HCT116 (cell line): Measurements from ENCODE around the gene DEXI. TPM values are rescaled to one million over a fixed set of nuclear protein-coding genes. Genes with fewer than 3 reads are reported as not detected.

ENCODE experiments used
- ATAC-seq: fragments of 200-7000 bp; cut with Tn5 transposase; 2 replicates; pipeline ENCODE4 v1.9.1; 2020; ENCODE audit warnings: mild to moderate bottlenecking, moderate library complexity
- BruUV-seq: library from RNA; stranded (reverse); fragments of 400-500 nt; replicated peaks from 2 replicates; lab custom pipeline; 2021; lab: Mats Ljungman, UMichigan
- CTCF ChIA-PET: fragments of 300-600 bp; sonication (Branson Sonifier 250); formaldehyde crosslinking; loops from one replicate; lab custom pipeline; 2021; ENCODE audit warnings: antibody characterized with exemption; lab: Charles Lee
- POLR2A ChIA-PET: fragments of 300-600, 350-600 bp; sonication (Branson Sonifier 250); formaldehyde crosslinking; loops from one replicate; lab custom pipeline; 2021; ENCODE audit warnings: antibody characterized with exemption; lab: Charles Lee
- RAD21 ChIA-PET, 2 experiments: fragments of 300-600 bp; sonication (Branson Sonifier 250); formaldehyde crosslinking; loops; one replicate each; lab custom pipeline; 2023; ENCODE audit warnings: low total read pairs in 2 of 2; ENCODE audit not compliant: uncharacterized antibody in 2 of 2, unreplicated experiment in 2 of 2, low non-redundant PET in 1 of 2; lab: Charles Lee
- DNase-seq: peaks from one replicate; pipeline ENCODE4 v3.0.0-alpha.2; 2010; ENCODE audit warnings: low read depth, low spot score
- H2AFZ ChIP-seq: fragments of 200-600 bp; shearing (Covaris generic), sonication (generic); 2 replicates; pipeline ENCODE4 v1.6.1; 2017; ENCODE audit warnings: low read depth, mixed run types, mixed read lengths, antibody characterized with exemption, low read length; ENCODE audit not compliant: poor library complexity, severe bottlenecking
- H3K27ac ChIP-seq: 2 replicates; pipeline ENCODE4 v1.5.1; 2012; ENCODE audit warnings: low read depth, low read length
- H3K27me3 ChIP-seq: fragments of 200-600 bp; sonication (generic); 2 replicates; pipeline ENCODE4 v1.6.1; 2016; ENCODE audit warnings: mixed run types, low read length, mixed read lengths; ENCODE audit not compliant: insufficient read depth
- H3K36me3 ChIP-seq, 2 experiments: fragments of 200-500 bp in 1 of 2; fragments of 200-600 bp in 1 of 2; sonication (Bioruptor generic) in 1 of 2; sonication (generic) in 1 of 2; 2 replicates each; pipeline versions ENCODE4 v1.5.1 to v1.6.1; 2014 to 2016; ENCODE audit warnings: low read length in 2 of 2, inconsistent platforms in 1 of 2, mixed read lengths in 1 of 2, mixed run types in 1 of 2; ENCODE audit not compliant: insufficient read depth in 2 of 2, control insufficient read depth in 1 of 2
- H3K4me1 ChIP-seq, 2 experiments: fragments of 200-600 bp in 1 of 2; sonication (generic) in 1 of 2; 2 replicates each; pipeline versions ENCODE4 v1.5.1 to v1.6.1; 2012 to 2017; ENCODE audit warnings: low read length in 2 of 2, inconsistent platforms in 1 of 2, mild to moderate bottlenecking in 1 of 2, mixed read lengths in 1 of 2, mixed run types in 1 of 2, moderate library complexity in 1 of 2; ENCODE audit not compliant: insufficient read depth in 2 of 2, control insufficient read depth in 1 of 2
- H3K4me2 ChIP-seq: fragments of 200-600 bp; sonication (generic); 2 replicates; pipeline ENCODE4 v1.6.1; 2017; ENCODE audit warnings: mixed run types, low read length, mixed read lengths
- H3K4me3 ChIP-seq, 2 experiments: fragments of 200-600 bp in 1 of 2; sonication (generic) in 1 of 2; replicated peaks in 1 of 2; 2 replicates each; pipeline ENCODE4 v1.5.1; 2011 to 2016; ENCODE audit warnings: low read length in 2 of 2, control low read depth in 1 of 2, low read depth in 1 of 2, mild to moderate bottlenecking in 1 of 2, mixed read lengths in 1 of 2, mixed run types in 1 of 2
- H3K79me2 ChIP-seq: fragments of 200-600 bp; sonication (generic); 2 replicates; pipeline ENCODE4 v1.6.1; 2017; ENCODE audit warnings: mild to moderate bottlenecking, mixed run types, low read length, moderate library complexity, mixed read lengths; ENCODE audit not compliant: insufficient read depth
- H3K9ac ChIP-seq: fragments of 200-600 bp; sonication (generic); 2 replicates; pipeline ENCODE4 v1.6.1; 2016; ENCODE audit warnings: low read length, mixed read lengths
- H3K9me2 ChIP-seq: fragments of 200-600 bp; sonication (generic), shearing (Covaris generic); 2 replicates; pipeline ENCODE4 v1.6.1; 2017; ENCODE audit warnings: mixed run types, mild to moderate bottlenecking, moderate library complexity; ENCODE audit not compliant: insufficient read depth
- H3K9me3 ChIP-seq, 2 experiments: fragments of 200-500 bp in 1 of 2; fragments of 200-600 bp in 1 of 2; sonication (Bioruptor generic) in 1 of 2; sonication (generic) in 1 of 2; 2 replicates each; pipeline ENCODE4 v1.6.1; 2014 to 2017; ENCODE audit warnings: low read length in 2 of 2, mixed read lengths in 2 of 2, inconsistent platforms in 1 of 2, low read depth in 1 of 2, mild to moderate bottlenecking in 1 of 2, mixed run types in 1 of 2, moderate library complexity in 1 of 2; ENCODE audit not compliant: control insufficient read depth in 1 of 2, insufficient read depth in 1 of 2
- H4K20me1 ChIP-seq: fragments of 200-600 bp; sonication (generic), shearing (Covaris generic); 2 replicates; pipeline ENCODE4 v1.6.1; 2017; ENCODE audit warnings: mixed run types, mild to moderate bottlenecking, moderate library complexity; ENCODE audit not compliant: insufficient read depth
- CEBPB ChIP-seq: IDR thresholded peaks from 2 replicates; pipeline ENCODE4 v1.6.1; 2012; ENCODE audit warnings: low read depth
- EGR1 ChIP-seq: IDR thresholded peaks from 2 replicates; pipeline ENCODE4 v1.6.1; 2012; ENCODE audit warnings: low read depth
- ELF1 ChIP-seq: IDR thresholded peaks from 2 replicates; pipeline ENCODE4 v1.6.1; 2012; ENCODE audit warnings: low read depth, borderline replicate concordance
- EZH2 ChIP-seq: fragments of 200-600 bp; sonication (generic); IDR thresholded peaks from 2 replicates; pipeline ENCODE4 v1.6.1; 2017; ENCODE audit warnings: antibody characterized with exemption, mixed run types
- JUND ChIP-seq: IDR thresholded peaks from 2 replicates; pipeline ENCODE4 v1.6.1; 2012
- POLR2A ChIP-seq: IDR thresholded peaks from 2 replicates; pipeline ENCODE4 v1.7.0; 2011; ENCODE audit warnings: borderline replicate concordance; ENCODE audit not compliant: insufficient read depth, insufficient read length; ENCODE audit errors: extremely low read depth
- RAD21 ChIP-seq: IDR thresholded peaks from 2 replicates; pipeline ENCODE4 v1.6.1; 2012; ENCODE audit warnings: low read depth, mild to moderate bottlenecking
- SIN3A ChIP-seq: IDR thresholded peaks from 2 replicates; pipeline ENCODE4 v1.6.1; 2012; ENCODE audit warnings: low read depth
- SP1 ChIP-seq: IDR thresholded peaks from 2 replicates; pipeline ENCODE4 v1.6.1; 2012; ENCODE audit warnings: low read depth
- SRF ChIP-seq: IDR thresholded peaks from 2 replicates; pipeline ENCODE4 v1.6.1; 2012; ENCODE audit warnings: low read depth
- YY1 ChIP-seq: IDR thresholded peaks from 2 replicates; pipeline ENCODE4 v1.6.1; 2011; ENCODE audit warnings: low read length, low read depth, moderate library complexity, mild to moderate bottlenecking; ENCODE audit not compliant: insufficient replicate concordance; ENCODE audit errors: extremely low read depth
- ZFX ChIP-seq: fragments of 450-650 bp; IDR thresholded peaks from 2 replicates; pipeline ENCODE4 v1.6.1; 2017
- ZNF274 ChIP-seq: fragments of 200-500 bp; sonication (Bioruptor generic); IDR thresholded peaks from 2 replicates; pipeline ENCODE4 v1.6.1; 2014; ENCODE audit warnings: mild to moderate bottlenecking, low read depth, low read length, inconsistent platforms
- intact Hi-C: fragments of 100-400 bp; cut with micrococcal nuclease; formaldehyde crosslinking; loops from 2 replicates; pipeline ENCODE4 v1.10.0; 2022
- total RNA-seq: library from RNA; stranded (reverse); gene quantifications from one replicate; pipeline ENCODE4 v1.2.1, GENCODE V29; 2021; ENCODE audit not compliant: unreplicated experiment
- TF ChIP-seq, protein P1 (sequence below), 3 experiments: fragments of 200-600 bp in 1 of 3; sonication (generic) in 1 of 3; IDR thresholded peaks in 2 of 3; conservative IDR thresholded peaks in 1 of 3; 2 replicates each; pipeline ENCODE4 v1.5.1; 2012 to 2017; ENCODE audit warnings: low read depth in 2 of 3, low read length in 2 of 3, antibody characterized with exemption in 1 of 3, borderline replicate concordance in 1 of 3, control low read depth in 1 of 3, mild to moderate bottlenecking in 1 of 3, mixed read lengths in 1 of 3, mixed run types in 1 of 3, moderate library complexity in 1 of 3; ENCODE audit not compliant: insufficient read depth in 1 of 3
- TF ChIP-seq, protein P2 (sequence below): IDR thresholded peaks from 2 replicates; pipeline ENCODE4 v1.6.1; 2012
- TF ChIP-seq, protein P3 (sequence below): IDR thresholded peaks from 2 replicates; pipeline ENCODE4 v1.6.1; 2012

DEXI gene
- total RNA-seq, 1 experiment from 2014 or later: 37.8 TPM

DNA sequence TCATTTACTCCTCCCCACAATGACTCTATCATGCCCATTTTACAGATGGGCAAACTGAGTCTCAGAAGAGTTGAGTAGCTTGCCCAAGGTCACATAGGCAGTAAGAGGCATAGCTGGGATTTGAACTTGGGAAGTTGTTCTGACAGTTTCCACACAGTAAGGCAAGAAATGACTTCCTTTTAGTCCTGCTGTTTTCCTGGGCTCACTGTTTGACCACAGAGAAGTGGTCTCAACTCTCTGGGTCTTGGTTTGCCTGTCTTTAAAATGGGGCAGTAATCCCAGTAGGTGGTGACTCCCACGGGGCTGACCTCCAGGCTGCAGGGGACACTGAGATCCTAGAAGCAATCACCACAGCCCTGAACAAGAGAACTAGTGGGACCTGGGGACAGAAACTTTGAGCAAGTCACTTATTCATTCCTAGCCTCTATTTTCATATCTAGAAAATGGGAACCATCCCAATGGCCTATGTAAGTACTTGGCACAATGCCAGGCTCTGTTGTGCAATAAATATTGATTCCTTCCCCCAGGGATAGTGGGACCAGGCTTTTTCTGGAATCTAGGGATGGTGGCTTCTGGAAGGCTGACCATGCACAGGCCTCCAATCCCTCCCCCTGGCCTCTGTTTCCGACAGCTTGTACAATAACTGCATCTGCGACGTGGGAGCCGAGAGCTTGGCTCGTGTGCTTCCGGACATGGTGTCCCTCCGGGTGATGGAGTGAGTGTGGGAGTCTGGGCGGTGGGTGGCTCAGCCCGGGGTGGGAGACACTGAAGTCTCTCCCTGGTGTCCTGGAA is 20.5 kb downstream of the DEXI start:
- POLR2A ChIA-PET: interaction anchor here (0.6 kb wide), 1 partner anchor 151 kb away, joined by 5 read pairs; no protein-coding TSS in a partner anchor

DNA sequence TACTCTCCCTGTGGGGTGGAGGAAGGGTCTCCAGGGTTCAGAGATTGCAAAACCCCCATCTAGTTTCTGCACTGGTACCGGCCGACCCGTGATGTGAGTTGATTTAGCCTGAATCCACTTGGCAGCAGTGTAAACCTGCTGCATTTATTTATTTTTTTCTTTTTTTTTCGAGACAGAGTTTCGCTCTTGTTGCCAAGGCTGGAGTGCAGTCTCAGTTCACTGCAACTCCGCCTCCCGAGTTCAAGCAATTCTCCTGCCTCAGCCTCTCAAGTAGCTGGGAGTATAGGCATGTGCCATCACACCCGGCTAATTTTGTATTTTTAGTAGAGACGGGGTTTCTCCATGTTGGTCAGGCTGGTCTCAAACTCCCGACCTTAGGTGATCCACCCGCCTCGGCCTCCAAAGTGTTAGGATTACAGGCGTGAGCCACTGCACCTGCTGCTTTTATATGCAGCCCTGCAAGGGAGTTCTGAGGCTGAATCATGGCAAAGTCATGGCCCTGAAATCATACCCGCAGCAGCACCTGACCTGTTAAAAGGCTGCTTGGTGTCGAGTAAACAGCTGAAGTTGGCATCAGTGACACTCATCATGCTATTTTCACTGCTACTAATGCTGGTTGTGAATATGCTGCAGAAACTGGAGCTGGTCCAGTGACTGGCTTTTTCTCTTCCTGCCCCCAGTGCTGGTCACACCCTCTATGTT is 21.4 kb downstream of the DEXI start:
- ChIA-PET CTCF (no interaction called here), RAD21 (no interaction called here)
- no peak for ATAC-seq

More for the DNA sequence above, 20.5 kb downstream of the DEXI start:
- intact Hi-C loops: no loop called here
- no TSS peak for BruUV-seq
- no peak overlapping the region for H3K27ac ChIP-seq
- no peak for DNase-seq
- peaks cover 7 to 34% of the 10 kb centered on the region in 2 experiments; a peak in 3 of 4 replicates for H3K4me1 ChIP-seq
- peaks cover 3 to 5% of the 10 kb centered on the region in 2 experiments; a peak in 2 of 4 replicates for H3K36me3 ChIP-seq
- H3K9ac ChIP-seq: no peak overlapping the region
- H3K9me2 ChIP-seq: no peaks in the 10 kb centered on the region
- no peaks in the 10 kb centered on the region for H3K27me3 ChIP-seq
- no peak overlapping the region for H3K4me3 ChIP-seq
- no peaks in the 10 kb centered on the region for H3K79me2 ChIP-seq
- CTCF ChIA-PET: no interaction called here
- no peak for ATAC-seq
- RAD21 ChIA-PET: no interaction called here
- no peak for TF ChIP-seq SIN3A
- TF ChIP-seq, all 23 proteins: peak for 0
- H3K4me2 ChIP-seq: peak overlapping the region; percentile 37
- no peaks in the 10 kb centered on the region for H3K9me3 ChIP-seq
- no peaks in the 10 kb centered on the region for H4K20me1 ChIP-seq
- H2AFZ ChIP-seq: no peak overlapping the region

More for the DNA sequence above, 21.4 kb downstream of the DEXI start:
- Histone ChIP-seq H3K27me3 (no peaks in the 10 kb centered on the region), H3K9me2 (no peaks in the 10 kb centered on the region), H4K20me1 (no peaks in the 10 kb centered on the region), H3K4me2 (no peak overlapping the region), H3K4me1 (peaks cover 7 to 34% of the 10 kb centered on the region in 2 experiments; a peak in 3 of 4 replicates), H3K9me3 (no peaks in the 10 kb centered on the region), H3K36me3 (peaks cover 3 to 4% of the 10 kb centered on the region in 2 experiments; a peak in 2 of 4 replicates), H3K79me2 (no peaks in the 10 kb centered on the region), H2AFZ (no peak overlapping the region), H3K9ac (no peak overlapping the region), H3K4me3 (no peak overlapping the region), H3K27ac (no peak overlapping the region)
- intact Hi-C loops: no loop called here
- POLR2A ChIA-PET: interaction anchor here (0.6 kb wide), 1 partner anchor 150 kb away, joined by 5 read pairs; no protein-coding TSS in a partner anchor
- TF ChIP-seq ZNF274: no peak
- TF ChIP-seq, protein P1, sequence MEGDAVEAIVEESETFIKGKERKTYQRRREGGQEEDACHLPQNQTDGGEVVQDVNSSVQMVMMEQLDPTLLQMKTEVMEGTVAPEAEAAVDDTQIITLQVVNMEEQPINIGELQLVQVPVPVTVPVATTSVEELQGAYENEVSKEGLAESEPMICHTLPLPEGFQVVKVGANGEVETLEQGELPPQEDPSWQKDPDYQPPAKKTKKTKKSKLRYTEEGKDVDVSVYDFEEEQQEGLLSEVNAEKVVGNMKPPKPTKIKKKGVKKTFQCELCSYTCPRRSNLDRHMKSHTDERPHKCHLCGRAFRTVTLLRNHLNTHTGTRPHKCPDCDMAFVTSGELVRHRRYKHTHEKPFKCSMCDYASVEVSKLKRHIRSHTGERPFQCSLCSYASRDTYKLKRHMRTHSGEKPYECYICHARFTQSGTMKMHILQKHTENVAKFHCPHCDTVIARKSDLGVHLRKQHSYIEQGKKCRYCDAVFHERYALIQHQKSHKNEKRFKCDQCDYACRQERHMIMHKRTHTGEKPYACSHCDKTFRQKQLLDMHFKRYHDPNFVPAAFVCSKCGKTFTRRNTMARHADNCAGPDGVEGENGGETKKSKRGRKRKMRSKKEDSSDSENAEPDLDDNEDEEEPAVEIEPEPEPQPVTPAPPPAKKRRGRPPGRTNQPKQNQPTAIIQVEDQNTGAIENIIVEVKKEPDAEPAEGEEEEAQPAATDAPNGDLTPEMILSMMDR (IDR thresholded peaks at IDR 0.05 in 2 of 3, conservative IDR thresholded peaks at IDR 0.05 in 1 of 3; ENCODE audit: borderline replicate concordance in 1 of 3, insufficient read depth in 1 of 3, low read depth in 2 of 3, low read length in 2 of 3): no peak
- no peak for TF ChIP-seq YY1
- TF ChIP-seq ELF1: no peak
- TF ChIP-seq EZH2: no peak
- TF ChIP-seq SP1: no peak
- TF ChIP-seq, protein P2, sequence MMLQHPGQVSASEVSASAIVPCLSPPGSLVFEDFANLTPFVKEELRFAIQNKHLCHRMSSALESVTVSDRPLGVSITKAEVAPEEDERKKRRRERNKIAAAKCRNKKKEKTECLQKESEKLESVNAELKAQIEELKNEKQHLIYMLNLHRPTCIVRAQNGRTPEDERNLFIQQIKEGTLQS: no peak
- TF ChIP-seq RAD21: no peak
- no peak for TF ChIP-seq POLR2A
- TF ChIP-seq, protein P3, sequence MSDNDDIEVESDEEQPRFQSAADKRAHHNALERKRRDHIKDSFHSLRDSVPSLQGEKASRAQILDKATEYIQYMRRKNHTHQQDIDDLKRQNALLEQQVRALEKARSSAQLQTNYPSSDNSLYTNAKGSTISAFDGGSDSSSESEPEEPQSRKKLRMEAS: no peak
- no peak for TF ChIP-seq EGR1
- TF ChIP-seq SRF: no peak
- TF ChIP-seq CEBPB: no peak
- TF ChIP-seq ZFX: no peak
- no peak for TF ChIP-seq JUND
- no peak for DNase-seq
- no TSS peak for BruUV-seq
